ENCODE measurements around the gene C19orf81. TPM values are rescaled to one million over a fixed set of nuclear protein-coding genes. Genes with fewer than 3 reads are reported as not detected.

C19orf81 gene
- polyA plus RNA-seq, 3 donors, result 1.4 to 5.1 (median 2.3) TPM

DNA sequence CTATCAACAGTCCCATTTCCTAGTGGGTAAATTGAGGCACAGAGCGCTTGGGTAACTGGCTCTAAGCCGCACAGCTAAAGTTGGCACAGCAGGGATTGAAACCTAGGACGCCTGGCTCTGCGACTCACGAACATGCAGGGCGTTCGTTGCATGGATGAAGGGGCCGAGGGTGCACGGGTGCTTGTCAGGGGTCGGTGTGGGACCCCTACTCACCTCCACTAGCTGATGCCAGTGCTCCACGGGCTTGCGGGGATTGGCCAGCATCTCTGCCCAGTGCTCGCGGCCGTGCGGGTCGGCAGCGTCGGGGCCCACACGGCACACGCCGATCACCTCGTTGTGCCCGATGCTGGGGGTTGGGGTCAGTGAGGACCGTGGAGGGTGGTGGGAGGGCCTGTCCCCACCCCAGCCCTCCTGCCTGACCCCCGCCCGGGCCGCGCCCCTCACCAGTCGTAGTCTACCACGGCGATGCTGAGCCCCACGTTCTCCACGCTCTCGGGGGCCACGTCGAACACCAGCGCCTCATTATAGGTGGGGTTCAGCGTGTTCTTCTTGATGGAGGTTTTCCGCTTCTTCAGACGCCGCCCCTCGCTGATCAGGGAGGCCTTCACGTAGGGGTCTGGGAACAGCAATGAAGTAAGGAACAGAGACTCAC, 24.2 kb upstream of the C19orf81 start:
- no peak for DNase-seq (ENCODE audit: extremely low read depth in 1 of 11, low read depth in 9 of 11, low spot score in 4 of 11)

DNA sequence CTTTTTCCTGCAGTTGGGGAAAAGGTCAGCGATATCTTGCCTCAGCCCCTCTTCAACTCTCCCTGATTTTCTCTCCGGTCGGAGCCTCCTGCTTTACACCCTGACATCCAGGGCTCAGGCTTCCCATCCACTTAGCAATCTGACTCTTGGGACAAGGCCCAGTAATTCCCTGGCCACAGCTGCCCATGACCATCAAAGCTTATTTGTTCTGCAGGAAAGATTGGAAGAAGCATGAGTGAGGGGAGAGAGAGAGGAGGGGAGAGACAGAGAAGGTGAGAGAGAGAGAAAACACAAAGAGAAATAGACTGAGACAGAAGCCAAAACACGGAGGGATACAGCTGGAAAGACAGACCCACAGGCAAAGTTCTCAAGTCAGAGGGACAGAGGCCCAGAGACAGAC, 23.2 kb upstream of the C19orf81 start:
- no peak for DNase-seq (ENCODE audit: extremely low read depth in 1 of 11, low read depth in 9 of 11, low spot score in 4 of 11)

DNA sequence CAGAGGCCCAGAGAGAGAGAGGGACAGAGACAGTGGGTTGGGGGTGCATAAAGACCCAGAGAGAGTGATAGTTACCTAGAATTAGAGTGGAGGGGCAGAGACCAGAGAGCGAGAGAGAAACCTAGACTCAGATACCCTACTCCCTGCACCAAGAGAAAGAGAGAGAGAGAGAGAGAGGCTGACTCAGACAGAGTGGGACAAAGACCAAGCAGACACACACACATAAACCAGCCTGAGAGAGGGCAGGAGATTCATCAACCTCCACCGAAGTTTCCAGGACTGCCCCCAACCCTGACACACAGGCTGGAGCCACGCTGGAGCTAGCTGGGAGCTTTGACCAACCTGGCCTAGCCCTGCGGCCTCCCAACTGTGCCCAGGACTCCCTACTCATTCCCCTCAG, 22.4 kb upstream of the C19orf81 start:
- no peak for DNase-seq (ENCODE audit: extremely low read depth in 1 of 11, low read depth in 9 of 11, low spot score in 4 of 11)

DNA sequence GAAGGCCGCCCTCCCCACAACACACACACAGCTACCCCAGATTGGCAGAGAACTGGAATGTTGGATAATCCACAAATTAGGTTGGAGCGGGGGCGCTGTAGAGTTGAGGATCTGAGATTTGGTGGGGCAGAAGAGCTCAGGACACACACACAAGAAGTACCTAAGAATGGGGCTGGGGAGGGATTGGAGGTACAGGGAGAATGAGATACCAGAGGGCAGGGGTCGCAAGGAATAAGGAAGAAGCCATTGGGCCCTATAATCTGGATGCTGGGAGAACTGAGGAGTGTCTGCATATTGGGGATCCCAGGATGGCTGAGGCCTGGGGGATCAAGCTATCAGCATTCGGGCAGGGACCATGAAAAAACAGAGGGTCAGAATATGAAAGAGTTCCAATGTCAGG, 21.1 kb upstream of the C19orf81 start:
- no peak for DNase-seq (ENCODE audit: extremely low read depth in 1 of 11, low read depth in 9 of 11, low spot score in 4 of 11)

DNA sequence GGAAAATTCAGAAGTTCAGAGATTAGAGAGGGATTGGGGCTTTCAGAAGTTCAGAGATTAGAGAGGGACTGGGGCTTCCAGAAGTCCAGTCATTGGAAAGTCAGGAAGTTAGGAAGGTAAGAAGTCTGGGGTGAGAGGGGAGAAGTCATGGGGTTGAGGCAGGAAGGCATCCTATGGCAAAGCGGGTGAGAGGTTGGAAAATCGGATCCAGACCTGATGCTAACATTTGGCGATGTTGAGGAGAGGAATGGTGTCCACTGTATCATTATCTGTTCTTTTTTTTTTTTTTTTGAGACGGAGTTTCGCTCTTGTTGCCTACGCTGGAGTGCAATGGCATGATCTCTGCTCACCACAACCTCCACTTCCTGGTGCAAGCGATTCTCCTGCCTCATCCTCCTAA, 20.7 kb upstream of the C19orf81 start:
- no peak for DNase-seq (ENCODE audit: extremely low read depth in 1 of 11, low read depth in 9 of 11, low spot score in 4 of 11)

DNA sequence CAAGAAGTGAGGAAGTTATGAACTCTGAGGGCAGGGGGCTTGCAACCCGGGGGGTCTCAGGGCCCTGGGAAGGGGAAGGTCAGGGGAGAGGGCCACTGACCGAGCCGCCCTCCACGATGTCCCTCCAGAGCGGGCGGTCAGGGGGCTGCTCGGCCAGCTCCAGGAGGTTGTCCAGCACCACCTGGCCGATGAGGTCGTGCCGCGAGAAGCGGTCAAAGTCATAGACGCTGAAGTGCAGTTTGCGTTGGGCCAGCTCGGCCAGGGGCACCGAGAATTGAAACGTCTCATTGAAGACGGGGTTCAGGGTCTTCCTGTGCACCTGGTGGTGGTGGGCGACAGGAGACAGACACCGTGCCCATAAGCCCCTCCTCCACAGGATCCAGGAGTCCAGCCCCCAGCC, 20.1 kb upstream of the C19orf81 start:
- DNase-seq (ENCODE audit: extremely low read depth in 1 of 11, low read depth in 9 of 11, low spot score in 4 of 11), result no peak

DNA sequence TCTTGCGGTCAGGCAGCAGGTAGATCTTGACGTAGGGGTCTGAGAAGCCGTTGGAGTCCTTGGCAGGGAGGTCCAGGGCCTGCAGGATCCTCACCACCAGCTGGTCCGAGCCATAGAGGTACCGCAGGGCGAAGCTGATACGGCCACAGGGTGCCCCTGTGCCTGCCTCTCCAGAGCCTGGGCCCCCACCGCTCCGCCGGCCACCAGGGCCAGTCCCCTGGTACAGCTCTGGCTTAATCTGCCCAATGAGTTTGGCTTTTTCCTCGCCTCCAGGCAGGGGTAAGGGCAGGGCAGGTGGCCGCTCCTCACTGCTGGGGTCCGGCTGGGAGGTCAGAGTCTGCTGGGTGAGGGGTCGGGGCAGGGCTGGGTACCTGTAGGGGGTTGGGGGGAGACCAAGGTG, 19.4 kb upstream of the C19orf81 start:
- no peak for DNase-seq (ENCODE audit: extremely low read depth in 1 of 11, low read depth in 9 of 11, low spot score in 4 of 11)

DNA sequence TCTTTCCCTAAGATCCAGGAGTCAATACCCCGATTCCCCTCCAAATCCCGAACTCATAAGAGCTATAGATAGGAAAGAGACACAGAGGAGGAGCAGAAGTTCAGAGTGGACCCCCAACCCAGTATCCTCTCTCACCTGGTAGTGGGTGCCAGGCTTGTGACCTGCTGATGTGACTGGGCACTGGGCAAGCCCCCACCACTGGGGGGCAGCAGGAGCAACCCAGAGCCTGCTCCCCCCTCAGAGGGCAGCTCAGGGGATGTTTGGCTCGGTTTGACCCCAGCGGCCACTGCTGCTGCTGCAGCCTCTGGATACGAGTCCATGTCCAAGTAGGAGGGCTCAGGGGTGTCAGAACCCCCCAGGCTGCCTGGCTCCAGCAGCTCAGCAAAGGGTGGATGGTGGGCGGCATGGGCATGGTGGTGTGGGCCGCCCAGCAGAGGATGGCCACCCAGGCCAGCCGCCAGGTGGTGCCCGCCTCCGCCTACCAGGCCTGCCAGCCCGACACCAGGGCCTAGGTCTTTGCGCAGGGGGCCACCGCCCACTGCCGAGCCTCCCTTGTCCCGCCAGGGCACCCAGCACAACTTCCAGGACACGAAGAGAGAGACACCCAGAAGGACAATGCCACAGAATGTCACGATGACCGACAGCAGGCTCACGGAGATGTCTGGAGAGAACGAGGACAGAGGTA, 17.0 kb upstream of the C19orf81 start:
- no peak for DNase-seq (ENCODE audit: extremely low read depth in 1 of 11, low read depth in 9 of 11, low spot score in 4 of 11)

DNA sequence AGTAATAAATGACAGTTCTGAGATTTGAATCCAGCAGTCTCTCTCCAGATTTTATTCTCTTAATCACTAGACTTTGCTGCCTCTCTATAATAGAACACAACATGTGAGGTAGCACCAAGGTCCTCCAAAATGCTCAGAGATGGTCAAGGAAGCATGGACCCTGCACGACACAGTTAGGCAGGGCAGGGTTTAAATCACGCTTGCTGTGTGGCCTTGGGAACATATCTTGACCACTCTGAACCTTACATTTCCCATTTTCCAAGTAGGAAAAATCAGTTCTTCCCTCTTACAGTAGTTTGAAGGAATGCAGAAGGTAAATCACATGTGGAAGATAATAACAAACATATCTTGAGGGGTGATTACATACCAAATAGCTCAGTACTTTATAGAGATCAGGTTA, 15.9 kb upstream of the C19orf81 start:
- DNase-seq (ENCODE audit: extremely low read depth in 1 of 11, low read depth in 9 of 11, low spot score in 4 of 11), result no peak

DNA sequence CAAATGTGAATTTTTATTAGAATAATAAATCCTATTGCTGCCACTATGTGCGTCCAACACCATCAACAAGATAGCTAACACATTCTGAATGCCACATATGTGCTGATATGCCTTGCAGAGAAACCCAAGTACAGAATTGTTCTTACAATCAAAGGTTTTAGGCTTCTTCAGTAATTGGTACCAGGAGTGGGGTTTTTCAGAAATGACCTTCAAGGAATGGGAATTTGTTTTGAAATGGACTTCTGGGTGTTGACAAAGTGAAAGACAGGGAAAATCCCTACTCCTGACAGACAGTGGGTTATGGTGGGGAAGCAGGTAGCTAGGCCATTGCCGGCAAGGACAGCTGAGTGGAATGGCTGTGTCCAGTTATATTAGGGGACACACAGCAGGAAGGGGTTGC, 15.3 kb upstream of the C19orf81 start:
- DNase-seq (ENCODE audit: extremely low read depth in 1 of 11, low read depth in 9 of 11, low spot score in 4 of 11), result no peak

DNA sequence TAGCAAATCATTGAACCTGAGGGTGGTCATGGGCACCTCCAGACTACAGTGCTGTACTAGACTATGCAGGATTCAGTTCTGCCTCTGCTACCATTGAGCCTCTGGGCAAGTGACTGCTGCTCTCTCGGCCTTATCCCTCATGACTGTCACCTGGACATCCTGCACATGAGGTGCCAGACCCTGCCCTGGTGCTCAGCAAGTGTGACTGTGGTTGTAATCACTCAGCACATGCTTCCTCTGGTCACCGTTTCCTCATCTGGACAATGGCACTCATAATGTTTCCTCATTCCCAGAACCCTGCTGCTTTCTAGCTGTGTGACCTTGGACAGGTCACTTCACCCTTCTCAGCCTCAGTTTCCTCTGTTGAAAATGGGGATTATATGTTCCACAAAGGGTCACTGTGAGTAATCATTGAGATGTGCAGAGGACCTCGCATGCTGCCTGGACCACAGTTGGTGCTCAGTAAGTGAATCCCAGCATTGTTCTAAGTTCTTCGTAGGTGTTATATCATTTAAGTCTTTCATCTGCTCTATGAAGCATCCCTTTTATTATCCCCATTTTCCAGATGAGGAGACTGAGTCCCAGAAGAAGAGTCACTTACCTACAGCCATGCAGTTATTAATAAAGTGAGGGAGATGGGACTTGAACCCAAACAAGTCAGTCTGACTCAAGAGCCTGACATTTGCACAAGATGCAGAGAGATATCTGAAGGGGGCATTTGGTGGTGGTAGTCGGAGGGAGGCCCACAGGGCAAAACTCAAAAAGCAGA, 12.7 kb upstream of the C19orf81 start:
- DNase-seq (ENCODE audit: extremely low read depth in 1 of 11, low read depth in 9 of 11, low spot score in 4 of 11), result no peak

DNA sequence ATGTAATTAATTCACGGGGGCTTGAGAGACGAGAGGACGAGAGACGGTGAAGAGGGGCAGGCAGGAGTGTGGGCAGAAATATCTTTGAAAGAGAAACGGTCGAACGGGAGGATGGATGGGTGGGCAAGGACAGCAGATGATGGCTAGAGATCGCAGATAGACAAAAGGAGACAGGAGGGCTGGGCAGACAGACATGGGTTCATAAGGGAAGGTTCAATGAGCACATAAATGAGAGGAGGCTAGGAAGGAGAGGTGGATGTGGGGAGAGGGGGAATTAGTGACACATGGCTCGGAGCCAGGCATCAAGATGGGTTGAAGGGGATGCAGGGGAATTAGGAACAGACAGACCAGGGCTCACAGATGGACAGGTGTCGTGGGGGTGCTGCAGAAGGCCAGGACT, 10.6 kb upstream of the C19orf81 start:
- no peak for DNase-seq (ENCODE audit: extremely low read depth in 1 of 11, low read depth in 9 of 11, low spot score in 4 of 11)

DNA sequence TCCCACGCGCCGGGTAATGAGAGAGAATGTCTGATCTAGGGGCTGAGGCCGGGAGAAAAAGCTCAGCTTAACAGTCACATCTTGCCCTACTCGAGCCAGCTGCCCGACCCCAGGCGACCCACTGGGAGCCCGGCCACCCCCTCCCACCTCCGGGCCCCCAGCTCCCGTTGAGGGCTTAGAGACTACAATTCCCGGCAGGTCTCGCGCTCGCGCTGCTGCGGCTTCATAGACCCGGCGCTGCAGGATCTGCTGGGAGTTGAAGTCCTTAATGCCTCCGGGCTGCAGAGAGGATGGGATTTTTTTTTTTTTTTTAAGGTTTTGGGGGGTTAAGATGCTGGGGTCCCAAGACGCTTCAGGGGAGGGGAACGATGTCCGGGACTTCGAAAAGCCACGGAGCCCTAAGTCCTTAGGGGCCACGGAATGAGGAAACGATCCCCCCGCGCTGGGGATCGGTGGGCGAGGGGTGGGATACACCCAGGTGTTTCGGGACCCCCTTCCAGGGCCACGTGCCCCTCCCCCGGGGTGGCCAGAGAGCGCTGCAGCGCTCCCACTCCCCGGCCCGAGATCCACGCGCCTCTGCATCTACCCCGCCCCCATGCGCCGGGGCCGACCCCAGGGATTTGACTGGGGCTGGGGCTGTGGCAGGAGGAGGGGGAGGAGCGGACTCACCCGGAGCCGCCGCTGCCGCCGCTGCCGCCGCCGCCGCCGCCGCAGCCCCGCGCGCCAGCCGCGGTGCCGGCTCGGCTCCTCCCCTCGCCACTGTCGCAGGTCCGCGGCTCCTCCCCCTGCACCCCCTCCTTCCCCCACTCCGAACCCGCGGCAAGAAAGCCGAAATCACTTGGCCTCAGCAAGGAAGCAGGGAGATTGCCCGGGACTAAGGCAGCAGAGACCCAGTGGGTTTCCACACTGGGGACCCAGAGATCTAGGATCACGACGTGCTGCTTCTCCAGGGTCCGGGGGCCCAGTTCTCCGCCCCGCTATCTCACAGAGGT, 9.8 kb upstream of the C19orf81 start, which contains the start of gene SYT3:
SYT3 (minus strand) TSS at position 761 of the 992 bp plus-strand sequence. CDS start 2,470 bp downstream, outside the sequence.
- DNase-seq (ENCODE audit: extremely low read depth in 1 of 11, low read depth in 9 of 11, low spot score in 4 of 11), result peak in 3 of 11 donors; percentile 29 to 40 (median 37)

DNA sequence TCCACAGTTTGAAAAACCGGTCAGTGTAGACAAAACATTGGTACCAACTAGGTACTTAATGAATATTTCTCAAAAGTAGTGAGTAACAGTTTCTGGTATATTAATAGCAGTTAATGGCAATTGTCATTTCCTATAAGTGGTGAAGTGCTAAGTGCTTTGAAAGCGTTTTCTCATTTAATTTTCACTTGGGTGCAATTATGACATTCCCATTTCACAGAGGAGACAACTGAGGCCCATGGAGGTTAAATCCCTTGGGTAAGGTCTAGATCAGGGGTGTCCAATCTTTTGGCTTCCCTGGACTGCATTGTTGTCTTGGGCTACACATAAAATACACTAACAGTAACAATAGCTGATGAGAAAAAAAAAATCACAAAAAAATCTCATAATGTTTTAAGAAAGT, 8.9 kb upstream of the C19orf81 start:
- no peak for DNase-seq (ENCODE audit: extremely low read depth in 1 of 11, low read depth in 9 of 11, low spot score in 4 of 11)

DNA sequence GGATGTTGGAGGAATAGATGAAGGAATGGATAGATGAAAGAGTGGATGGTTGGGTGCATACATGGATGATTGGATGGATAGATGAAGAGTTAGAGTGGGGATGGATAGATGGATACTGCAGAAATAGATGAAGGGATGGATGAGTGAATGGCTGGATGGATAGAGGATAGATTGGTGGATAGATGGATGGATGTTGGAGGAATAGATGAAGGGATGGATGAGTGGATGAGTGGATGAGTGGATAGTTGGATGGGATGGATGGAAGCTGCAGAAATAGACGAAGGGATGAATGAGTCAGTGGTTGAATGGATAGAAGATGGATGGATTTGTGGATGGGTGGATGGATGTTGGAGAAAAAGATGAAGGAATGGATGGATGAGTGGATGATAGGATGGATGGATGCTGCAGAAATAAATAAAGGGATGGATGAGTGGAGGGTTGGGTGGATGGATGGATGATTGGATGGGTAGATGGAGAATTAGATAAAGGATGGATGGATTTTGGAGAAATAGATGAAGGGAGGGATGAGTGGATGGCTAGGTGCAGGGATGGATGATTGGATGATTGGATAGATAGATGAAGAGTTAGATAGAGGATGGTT, 4.8 kb upstream of the C19orf81 start:
- DNase-seq (ENCODE audit: extremely low read depth in 1 of 11, low read depth in 9 of 11, low spot score in 4 of 11), result no peak

DNA sequence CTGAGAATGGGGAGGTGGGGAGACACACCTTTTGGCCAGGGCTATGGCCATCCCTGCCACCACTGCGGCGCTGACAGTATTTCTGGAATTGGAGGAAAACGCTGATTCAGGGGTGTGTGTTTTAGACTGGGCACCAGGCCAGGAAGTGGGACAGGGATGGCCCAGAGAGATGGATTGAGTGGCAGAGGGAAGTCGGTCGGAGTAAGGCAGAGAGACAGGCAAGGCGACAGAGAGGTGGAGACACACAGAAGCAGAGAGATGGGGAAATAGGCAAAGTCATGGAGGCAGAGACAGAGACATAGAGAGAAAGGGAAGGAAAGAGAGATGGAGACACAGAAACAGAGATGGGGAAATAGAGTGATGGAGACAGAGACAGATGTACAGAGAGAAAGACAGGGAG, 4.1 kb upstream of the C19orf81 start:
- no peak for DNase-seq (ENCODE audit: extremely low read depth in 1 of 11, low read depth in 9 of 11, low spot score in 4 of 11)

DNA sequence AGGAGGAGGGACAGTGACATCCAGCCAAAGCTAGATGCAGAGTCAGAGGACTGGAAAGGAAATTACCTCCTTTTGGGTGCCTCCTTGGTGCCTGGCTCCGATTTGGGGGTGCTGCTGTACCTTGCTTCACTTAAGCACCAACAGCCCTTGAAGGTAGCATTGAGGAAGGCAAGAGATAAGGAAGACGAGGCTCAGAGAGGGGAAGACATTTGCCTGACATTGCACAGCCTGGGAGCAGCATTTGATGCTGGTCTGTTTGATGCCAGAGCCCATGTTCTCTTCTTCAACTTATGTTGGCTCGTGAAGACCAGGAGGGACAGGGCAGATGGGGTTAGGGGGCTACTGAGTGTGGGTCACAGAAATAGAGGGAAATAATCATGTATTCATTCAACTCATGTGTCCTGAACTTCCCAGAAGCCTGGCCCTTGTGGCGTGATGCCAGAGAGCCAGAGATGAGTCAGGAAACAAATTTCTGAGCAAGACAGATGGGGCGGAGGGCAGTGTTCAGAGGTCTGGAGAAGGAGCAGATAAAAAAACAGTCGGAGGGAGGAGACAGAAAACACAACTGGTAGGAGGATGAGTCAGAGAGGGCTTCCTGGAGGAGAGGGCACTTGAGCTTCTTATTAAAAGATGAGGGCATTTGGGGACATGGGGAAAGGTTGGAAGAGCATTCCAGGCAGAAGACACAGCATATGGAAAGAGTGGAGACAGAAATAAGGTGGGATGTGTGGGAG, 3.0 kb upstream of the C19orf81 start:
- DNase-seq (ENCODE audit: extremely low read depth in 1 of 11, low read depth in 9 of 11, low spot score in 4 of 11), result no peak
